Measurements from ENCODE around the gene CTSD. TPM values are rescaled to one million over a fixed set of nuclear protein-coding genes. Genes with fewer than 3 reads are reported as not detected.

The CTSD gene
- total RNA-seq, 1 donor from 2014 or later, result 650 TPM

Other genes with a start within 250 kb of the CTSD start
- gene DUSP8, start 191.7 kb downstream of the CTSD start, total RNA-seq, result 0.29 and 1.2 TPM in 2 replicates
- gene KRTAP5-1, start 178.6 kb downstream of the CTSD start, total RNA-seq, result not detected in 2 replicates
- not detected in 2 replicates for gene KRTAP5-2, start 165.6 kb downstream of the CTSD start, total RNA-seq
- not detected in 2 replicates for gene KRTAP5-3, start 155.5 kb downstream of the CTSD start, total RNA-seq
- not detected in 2 replicates for gene KRTAP5-4, start 141.8 kb downstream of the CTSD start, total RNA-seq
- not detected in 2 replicates for gene KRTAP5-5, start 134.2 kb downstream of the CTSD start, total RNA-seq
- not detected in 2 replicates for gene KRTAP5-6, start 66.7 kb downstream of the CTSD start, total RNA-seq
- 3.9 and 8.2 TPM in 2 replicates for gene IFITM10, start 13.3 kb downstream of the CTSD start, total RNA-seq
- gene SYT8, start 71.1 kb upstream of the CTSD start, total RNA-seq, result 0.59 and 2.8 TPM in 2 replicates
- gene TNNI2, start 75.1 kb upstream of the CTSD start, total RNA-seq, result 429 and 432 TPM in 2 replicates
- gene LSP1, start 89.2 kb upstream of the CTSD start, total RNA-seq, result 407 and 468 TPM in 2 replicates
- gene PRR33, start 128.0 kb upstream of the CTSD start, total RNA-seq, result 1.4 and 3.9 TPM in 2 replicates
- gene TNNT3, start 155.8 kb upstream of the CTSD start, total RNA-seq, result 1,570 and 2,000 TPM in 2 replicates
- 95.2 and 101 TPM in 2 replicates for gene MRPL23, start 183.4 kb upstream of the CTSD start, total RNA-seq
- 9,050 and 10,998 TPM in 2 replicates for gene H19, start 233.9 kb upstream of the CTSD start, total RNA-seq